ENCODE data around the gene CCDC18. TPM values are rescaled to one million over a fixed set of nuclear protein-coding genes. Genes with fewer than 3 reads are reported as not detected.

Gene CCDC18
- total RNA-seq, 4 donors from 2014 or later = under 0.01 to 16.3 (median 3.4) TPM

GRCh38 chr1:93142161-93142560, 38.4 kb upstream of the CCDC18 start:
- TF ChIP-seq CTCF (IDR thresholded peaks at IDR 0.05) (no peak), POLR2A (IDR thresholded peaks at IDR 0.05) (no peak)
- H3K9me3 ChIP-seq = no peaks in the 10 kb centered on the region
- H3K4me1 ChIP-seq = no peaks in the 10 kb centered on the region
- DNase-seq = no peak
- intact Hi-C loops (cut with DNase I; ENCODE audit: low total_unique reads) = no loop called here
- no peak overlapping the region for H3K27ac ChIP-seq
- no peaks in the 10 kb centered on the region for H3K36me3 ChIP-seq
- no peaks in the 10 kb centered on the region for H3K27me3 ChIP-seq
- no peak overlapping the region for H3K4me3 ChIP-seq

- Histone ChIP-seq H3K27ac (no peak overlapping the region), H3K9me3 (no peaks in the 10 kb centered on the region), H3K4me1 (no peaks in the 10 kb centered on the region), H3K4me3 (no peak overlapping the region), H3K36me3 (no peaks in the 10 kb centered on the region), H3K27me3 (no peaks in the 10 kb centered on the region)
- no peak for TF ChIP-seq CTCF (IDR thresholded peaks at IDR 0.05)
- no peak for TF ChIP-seq POLR2A (IDR thresholded peaks at IDR 0.05)
- intact Hi-C loops (cut with DNase I; ENCODE audit: low total_unique reads) = no loop called here
- DNase-seq = no peak
These were observed 37.4 kb upstream of the CCDC18 start for GRCh38 chr1:93143136-93143535.

DNA sequence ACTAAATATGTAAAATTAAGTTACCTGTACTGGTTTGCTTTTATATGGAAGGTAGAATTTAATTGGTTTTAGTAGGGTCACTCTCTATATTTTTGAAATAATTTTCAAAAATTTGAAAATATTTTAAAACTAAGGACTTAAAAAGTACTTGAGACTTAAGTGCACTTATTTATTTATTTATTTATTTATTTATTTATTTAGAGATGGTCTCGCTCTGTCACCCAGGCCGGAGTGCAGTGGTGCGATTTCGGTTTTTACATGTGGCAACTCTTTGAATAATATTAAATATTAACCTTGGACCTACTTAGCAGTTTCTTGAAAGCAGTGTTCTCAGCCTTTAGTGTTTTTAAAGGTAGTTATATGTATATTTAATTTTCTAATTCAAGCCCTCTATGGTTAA, 36.8 kb upstream of the CCDC18 start:
- DNase-seq = no peak
- H3K27ac ChIP-seq = no peak overlapping the region
- no peaks in the 10 kb centered on the region for H3K9me3 ChIP-seq
- H3K27me3 ChIP-seq = no peaks in the 10 kb centered on the region
- intact Hi-C loops (cut with DNase I; ENCODE audit: low total_unique reads) = no loop called here
- no peaks in the 10 kb centered on the region for H3K4me1 ChIP-seq
- no peak overlapping the region for H3K4me3 ChIP-seq
- TF ChIP-seq POLR2A (IDR thresholded peaks at IDR 0.05) (no peak), CTCF (IDR thresholded peaks at IDR 0.05) (no peak)
- no peaks in the 10 kb centered on the region for H3K36me3 ChIP-seq

GRCh38 chr1:93148001-93148400, 32.5 kb upstream of the CCDC18 start:
- Histone ChIP-seq H3K27ac (no peak overlapping the region), H3K9me3 (no peaks in the 10 kb centered on the region), H3K4me3 (no peak overlapping the region), H3K36me3 (no peaks in the 10 kb centered on the region), H3K4me1 (no peaks in the 10 kb centered on the region), H3K27me3 (no peaks in the 10 kb centered on the region)
- intact Hi-C loops (cut with DNase I; ENCODE audit: low total_unique reads) = no loop called here
- TF ChIP-seq POLR2A (IDR thresholded peaks at IDR 0.05) (no peak), CTCF (IDR thresholded peaks at IDR 0.05) (no peak)
- DNase-seq = no peak

DNA sequence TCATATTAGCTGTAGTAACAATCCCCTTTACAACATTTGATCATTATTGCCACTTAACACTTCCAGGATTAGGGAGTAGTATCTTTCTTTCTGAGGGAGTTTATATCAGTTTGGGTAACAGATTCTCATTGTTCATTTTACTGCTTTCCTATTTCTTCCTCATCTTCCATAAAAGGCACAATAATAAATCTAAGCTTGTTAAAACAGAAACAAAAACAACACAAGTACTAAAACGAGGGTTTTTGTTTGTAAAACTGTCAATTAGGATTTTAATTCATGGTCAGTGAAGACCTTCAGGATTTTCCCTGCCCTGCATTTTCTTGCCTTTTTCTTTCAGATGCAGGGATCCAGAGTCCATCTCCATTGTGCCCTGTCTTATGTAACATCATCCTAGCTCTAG, 29.8 kb upstream of the CCDC18 start:
- Histone ChIP-seq H3K4me3 (no peak overlapping the region), H3K27me3 (no peaks in the 10 kb centered on the region), H3K9me3 (no peaks in the 10 kb centered on the region), H3K4me1 (no peaks in the 10 kb centered on the region), H3K36me3 (no peaks in the 10 kb centered on the region), H3K27ac (no peak overlapping the region)
- no peak for DNase-seq
- TF ChIP-seq CTCF (IDR thresholded peaks at IDR 0.05) (no peak), POLR2A (IDR thresholded peaks at IDR 0.05) (no peak)
- intact Hi-C loops (cut with DNase I; ENCODE audit: low total_unique reads) = no loop called here

Measured in uterus (tissue), 4 donors.